CD8-positive, alpha-beta memory T cell (primary cell): ENCODE results near the gene RAP1GDS1. TPM values are rescaled to one million over a fixed set of nuclear protein-coding genes. Genes with fewer than 3 reads are reported as not detected.
"Not testable (repeated sequence)": the region's sequence is repeated elsewhere in the genome, so short reads cannot be mapped to it uniquely, and the experiment has no call there.

Experiments
- CTCF ChIA-PET: fragments of 350-600 bp; sonication (Branson Sonifier 250); formaldehyde crosslinking; loops from one replicate; lab custom pipeline; 2021; ENCODE audit warnings: antibody characterized with exemption; lab: Charles Lee
- POLR2A ChIA-PET: fragments of 350-600 bp; sonication (Branson Sonifier 250); formaldehyde crosslinking; loops from one replicate; lab custom pipeline; 2021; ENCODE audit warnings: antibody characterized with exemption; lab: Charles Lee
- DNase-seq, 5 donors: peaks; one replicate each; pipeline versions ENCODE4 v3.0.0 to v3.0.0-alpha.2; 2020 to 2022; ENCODE audit warnings: mixed read lengths in 1 of 5
- H3K27ac ChIP-seq: one replicate; pipeline ENCODE4 v1.7.0; 2013; ENCODE audit warnings: low read depth, mild to moderate bottlenecking, low read length, moderate library complexity
- H3K27me3 ChIP-seq: 2 replicates; pipeline ENCODE4 v1.7.0; 2013; ENCODE audit warnings: low read length, mild to moderate bottlenecking; ENCODE audit not compliant: insufficient read depth, poor library complexity, severe bottlenecking
- H3K36me3 ChIP-seq: 2 replicates; pipeline ENCODE4 v1.7.0; 2013; ENCODE audit warnings: mild to moderate bottlenecking, low read length, moderate library complexity; ENCODE audit not compliant: insufficient read depth
- H3K4me1 ChIP-seq: 2 replicates; pipeline ENCODE4 v1.7.0; 2013; ENCODE audit warnings: mild to moderate bottlenecking, low read length, moderate library complexity; ENCODE audit not compliant: insufficient read depth
- H3K4me3 ChIP-seq: 2 replicates; pipeline ENCODE4 v1.7.0; 2013; ENCODE audit warnings: mild to moderate bottlenecking, low read length
- H3K9me3 ChIP-seq: 2 replicates; pipeline ENCODE4 v1.7.0; 2013; ENCODE audit warnings: mild to moderate bottlenecking, low read length
- H3K27ac Mint-ChIP-seq, 8 donors: one replicate each; pipeline ENCODE4 v1.8.0; 2020 to 2021; ENCODE audit warnings: mixed read lengths in 8 of 8, mild to moderate bottlenecking in 6 of 8, inconsistent platforms in 3 of 8, moderate library complexity in 3 of 8
- H3K27me3 Mint-ChIP-seq, 2 donors: one replicate each; pipeline ENCODE4 v1.8.0; 2020 to 2021; ENCODE audit warnings: mixed read lengths in 2 of 2, mild to moderate bottlenecking in 1 of 2, moderate library complexity in 1 of 2
- H3K36me3 Mint-ChIP-seq, 3 donors: one replicate each; pipeline ENCODE4 v1.8.0; 2020 to 2021; ENCODE audit warnings: mixed read lengths in 3 of 3, inconsistent platforms in 1 of 3, mild to moderate bottlenecking in 1 of 3
- H3K4me1 Mint-ChIP-seq, 3 donors: one replicate each; pipeline ENCODE4 v1.8.0; 2020 to 2021; ENCODE audit warnings: mixed read lengths in 3 of 3, inconsistent platforms in 1 of 3, mild to moderate bottlenecking in 1 of 3
- H3K4me3 Mint-ChIP-seq, 7 donors: one replicate each; pipeline ENCODE4 v1.8.0; 2020 to 2021; ENCODE audit warnings: mixed read lengths in 7 of 7, mild to moderate bottlenecking in 6 of 7, moderate library complexity in 4 of 7, inconsistent platforms in 2 of 7
- H3K9me3 Mint-ChIP-seq, 5 donors: one replicate each; pipeline ENCODE4 v1.8.0; 2020 to 2022; ENCODE audit warnings: mixed read lengths in 5 of 5, mild to moderate bottlenecking in 3 of 5, moderate library complexity in 2 of 5, inconsistent platforms in 1 of 5
- polyA plus RNA-seq: library from polyadenylated mRNA; unstranded; fragments of 300-500 nt; fragmentation: Illumina TruSeq; gene quantifications from one replicate; pipeline ENCODE4 v1.2.3, GENCODE V29; 2021
- total RNA-seq, 2 experiments: library from RNA; stranded (reverse); gene quantifications; one replicate each; pipeline ENCODE4 v1.2.3, GENCODE V29; 2021

The RAP1GDS1 gene
- total and polyA plus RNA-seq, 3 experiments from 2014 or later, result 40.9 to 56.4 (median 53.7) TPM

DNA sequence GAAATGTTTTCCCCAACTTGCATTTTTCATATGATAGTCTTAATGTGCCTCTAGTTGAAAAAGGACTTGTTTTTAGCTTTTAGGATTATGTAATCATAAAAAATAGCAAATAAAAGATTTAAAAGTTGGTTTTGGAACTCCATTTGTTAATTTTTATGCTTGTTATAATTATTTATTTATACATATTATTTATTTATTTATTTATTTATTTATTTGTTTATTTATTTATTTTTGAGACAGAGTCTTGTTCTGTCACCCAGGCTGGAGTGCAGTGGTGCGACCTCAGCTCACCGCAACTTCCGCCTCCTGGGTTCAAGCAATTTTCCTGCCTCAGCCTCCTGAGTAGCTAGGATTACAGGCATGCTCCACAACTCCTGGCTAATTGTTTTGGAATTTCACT, 159.0 kb downstream of the RAP1GDS1 start:
- H3K27me3 ChIP-seq, DNase-seq, H3K9me3 Mint-ChIP-seq, CTCF ChIA-PET, H3K4me3 Mint-ChIP-seq, H3K9me3 ChIP-seq, H3K4me3 ChIP-seq, H3K27ac Mint-ChIP-seq, H3K27ac ChIP-seq, H3K4me1 Mint-ChIP-seq, POLR2A ChIA-PET, H3K4me1 ChIP-seq, H3K27me3 Mint-ChIP-seq: not testable (repeated sequence)
- H3K36me3 Mint-ChIP-seq, result peaks cover 30 to 71% (median 49%) of the 10 kb centered on the region in 3 donors
- H3K36me3 ChIP-seq, result peaks cover 21% of the 10 kb centered on the region

DNA sequence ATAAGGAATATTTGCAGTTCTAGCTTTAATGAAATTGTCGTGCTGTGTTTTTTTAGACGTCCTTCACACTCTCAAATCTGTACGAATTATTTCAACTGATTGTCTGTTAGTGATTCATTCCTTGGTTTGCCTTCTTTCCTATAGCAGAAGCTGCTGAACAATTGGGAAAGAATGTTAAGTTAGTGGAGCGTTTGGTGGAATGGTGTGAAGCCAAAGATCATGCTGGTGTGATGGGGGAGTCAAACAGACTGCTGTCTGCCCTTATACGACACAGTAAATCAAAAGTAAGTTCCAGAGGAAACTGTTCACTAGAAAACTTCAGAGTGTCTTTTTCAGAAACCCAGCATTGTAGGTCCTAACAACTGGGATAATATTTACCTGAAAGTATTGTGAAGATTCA, 159.9 kb downstream of the RAP1GDS1 start:
- no peaks in the 10 kb centered on the region for H3K9me3 ChIP-seq
- Mint-ChIP-seq H3K36me3 (peaks cover 30 to 73% (median 54%) of the 10 kb centered on the region in 3 donors), H3K27me3 (no peaks in the 10 kb centered on the region), H3K4me3 (no peak overlapping the region), H3K9me3 (peaks cover 0 to 4% (median 1%) of the 10 kb centered on the region in 5 donors), H3K4me1 (peaks cover 4 to 7% (median 7%) of the 10 kb centered on the region in 3 donors), H3K27ac (no peak overlapping the region)
- ChIA-PET CTCF (no interaction called here), POLR2A (no interaction called here)
- no peak overlapping the region for H3K4me3 ChIP-seq
- H3K36me3 ChIP-seq, result peaks cover 21% of the 10 kb centered on the region
- H3K27me3 ChIP-seq, result no peaks in the 10 kb centered on the region
- DNase-seq, result no peak
- no peaks in the 10 kb centered on the region for H3K4me1 ChIP-seq
- H3K27ac ChIP-seq, result no peak overlapping the region

DNA sequence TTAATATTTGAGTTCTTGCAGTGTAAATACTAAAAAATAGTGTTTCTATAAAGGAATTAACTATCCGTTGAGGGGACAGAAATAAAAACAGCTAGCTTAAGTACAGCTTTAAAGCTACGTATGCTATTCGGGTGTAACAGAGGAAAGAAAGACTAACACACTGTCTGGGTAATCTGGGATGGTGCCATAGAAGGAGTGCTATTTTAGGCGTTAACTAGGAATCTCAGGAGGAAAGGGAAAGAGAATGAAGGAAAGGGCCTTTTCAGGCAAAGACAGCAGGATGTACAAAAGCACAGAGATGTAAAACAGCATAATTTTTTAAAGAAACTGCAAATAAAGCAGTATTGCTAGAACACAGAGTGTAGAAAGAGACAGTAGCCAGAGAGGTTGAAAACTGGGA, 161.8 kb downstream of the RAP1GDS1 start:
- H3K27me3 ChIP-seq, result no peaks in the 10 kb centered on the region
- H3K4me3 Mint-ChIP-seq, result no peak overlapping the region

DNA sequence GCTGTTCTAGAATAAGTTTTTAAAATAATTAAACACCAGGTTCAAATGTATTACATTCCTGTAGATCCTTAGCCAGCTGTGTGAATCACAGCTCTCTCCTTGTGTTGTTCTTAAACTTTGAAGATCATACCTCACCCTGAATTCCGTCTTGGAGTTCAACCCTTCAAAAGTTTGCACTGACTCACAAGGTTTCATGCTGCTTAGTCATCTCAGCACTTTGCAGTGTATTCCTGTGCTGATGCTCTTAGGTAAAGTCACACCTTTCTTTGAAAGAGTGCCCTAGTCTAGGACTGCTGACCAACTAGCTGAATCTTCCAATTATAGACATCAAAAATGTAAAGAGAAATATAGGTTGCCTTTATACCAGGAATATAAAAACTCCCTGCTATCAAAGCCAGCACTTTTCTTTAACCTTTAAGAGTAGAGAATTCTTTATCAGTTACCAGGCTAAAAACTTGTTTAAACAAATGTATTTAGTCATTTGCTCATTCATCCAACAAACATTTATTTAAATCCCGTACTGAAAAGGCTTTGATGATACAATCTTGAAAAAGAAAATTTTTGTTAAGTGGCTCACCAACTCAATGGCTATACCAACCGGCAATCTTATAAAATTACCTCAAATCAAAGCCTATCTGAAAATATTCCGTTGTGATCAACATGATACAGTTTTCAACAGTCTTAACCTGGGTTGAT, 169.7 kb downstream of the RAP1GDS1 start:
- no peaks in the 10 kb centered on the region for H3K27me3 ChIP-seq
- no peak overlapping the region for H3K4me3 Mint-ChIP-seq
- H3K27ac Mint-ChIP-seq, result peak overlapping the region in 1 of 8 donors; percentile 46
- no peaks in the 10 kb centered on the region for H3K9me3 ChIP-seq
- no peak for DNase-seq
- no peak overlapping the region for H3K27ac ChIP-seq
- H3K27me3 Mint-ChIP-seq, result no peaks in the 10 kb centered on the region
- CTCF ChIA-PET, result no interaction called here
- peaks cover 0 to 5% (median 2%) of the 10 kb centered on the region in 5 donors for H3K9me3 Mint-ChIP-seq
- peaks cover 15% of the 10 kb centered on the region for H3K36me3 ChIP-seq
- H3K4me3 ChIP-seq, result no peak overlapping the region
- peaks cover 5 to 30% (median 17%) of the 10 kb centered on the region in 3 donors for H3K36me3 Mint-ChIP-seq
- POLR2A ChIA-PET, result no interaction called here
- no peaks in the 10 kb centered on the region for H3K4me1 ChIP-seq
- peaks cover 4 to 5% (median 5%) of the 10 kb centered on the region in 3 donors for H3K4me1 Mint-ChIP-seq

More for the DNA sequence above, 161.8 kb downstream of the RAP1GDS1 start:
- Histone ChIP-seq H3K36me3 (peaks cover 21% of the 10 kb centered on the region), H3K27ac (no peak overlapping the region), H3K4me1 (no peaks in the 10 kb centered on the region), H3K9me3 (no peaks in the 10 kb centered on the region), H3K4me3 (no peak overlapping the region)
- peaks cover 6 to 10% (median 8%) of the 10 kb centered on the region in 3 donors for H3K4me1 Mint-ChIP-seq
- H3K27ac Mint-ChIP-seq, result peak overlapping the region in 1 of 8 donors; percentile 16
- H3K9me3 Mint-ChIP-seq, result peaks cover 0 to 5% (median 3%) of the 10 kb centered on the region in 5 donors
- ChIA-PET POLR2A (no interaction called here), CTCF (interaction anchor here (1.3 kb wide), 1 partner anchor 10 kb away, joined by 3 read pairs; no protein-coding TSS in a partner anchor)
- peaks cover 25 to 61% (median 61%) of the 10 kb centered on the region in 3 donors for H3K36me3 Mint-ChIP-seq
- no peaks in the 10 kb centered on the region for H3K27me3 Mint-ChIP-seq
- no peak for DNase-seq

DNA sequence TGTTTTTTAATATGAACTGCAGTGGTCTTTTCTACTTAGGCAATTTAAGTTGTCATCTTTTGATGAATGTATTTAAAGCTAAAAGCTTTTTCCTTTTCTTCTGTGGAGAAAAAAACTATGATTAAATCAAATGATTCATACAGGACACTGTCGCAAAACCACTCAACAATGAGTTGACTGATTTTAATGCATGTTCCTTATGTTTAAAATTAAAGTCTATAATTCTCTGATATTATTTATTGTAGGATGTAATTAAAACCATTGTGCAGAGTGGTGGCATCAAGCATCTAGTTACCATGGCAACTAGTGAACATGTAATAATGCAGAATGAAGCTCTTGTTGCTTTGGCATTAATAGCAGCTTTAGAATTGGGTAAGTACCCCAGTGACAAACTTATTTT, 172.5 kb downstream of the RAP1GDS1 start:
- Mint-ChIP-seq H3K36me3 (peaks cover 4 to 44% (median 7%) of the 10 kb centered on the region in 3 donors), H3K4me3 (no peak overlapping the region), H3K4me1 (no peaks in the 10 kb centered on the region), H3K9me3 (no peaks in the 10 kb centered on the region), H3K27me3 (no peaks in the 10 kb centered on the region), H3K27ac (peak overlapping the region in 2 of 8 donors; percentile 12 to 19)
- CTCF ChIA-PET, result no interaction called here
- H3K9me3 ChIP-seq, result no peaks in the 10 kb centered on the region
- H3K4me3 ChIP-seq, result no peak overlapping the region
- no peak overlapping the region for H3K27ac ChIP-seq
- no peaks in the 10 kb centered on the region for H3K27me3 ChIP-seq
- no peaks in the 10 kb centered on the region for H3K4me1 ChIP-seq
- no peak for DNase-seq
- POLR2A ChIA-PET, result no interaction called here
- peaks cover 18% of the 10 kb centered on the region for H3K36me3 ChIP-seq

DNA sequence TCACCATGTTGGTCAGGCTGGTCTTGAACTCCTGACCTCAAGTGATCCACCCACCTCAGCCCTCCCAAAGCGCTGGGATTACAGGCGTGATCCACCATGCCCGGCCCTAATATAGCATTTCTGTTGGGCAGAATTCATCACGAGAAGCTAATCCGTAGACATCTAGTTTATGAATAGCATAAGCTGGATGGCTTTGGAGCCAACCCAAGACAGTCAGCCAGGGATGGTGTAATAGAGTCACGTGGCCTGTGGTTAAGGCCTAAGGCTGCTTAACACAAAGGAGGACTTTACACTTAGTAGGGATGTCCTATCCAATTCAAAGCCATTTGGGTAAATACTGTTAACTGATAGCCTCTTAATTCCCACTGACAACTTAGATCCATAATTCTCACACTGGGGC, 173.6 kb downstream of the RAP1GDS1 start:
- ChIA-PET POLR2A (no interaction called here), CTCF (no interaction called here)
- Histone ChIP-seq H3K27ac (no peak overlapping the region), H3K36me3 (peaks cover 18% of the 10 kb centered on the region), H3K4me3 (no peak overlapping the region), H3K9me3 (no peaks in the 10 kb centered on the region), H3K27me3 (no peaks in the 10 kb centered on the region), H3K4me1 (no peaks in the 10 kb centered on the region)
- Mint-ChIP-seq H3K9me3 (no peaks in the 10 kb centered on the region), H3K27ac (no peak overlapping the region), H3K4me3 (no peak overlapping the region), H3K4me1 (no peaks in the 10 kb centered on the region), H3K27me3 (no peaks in the 10 kb centered on the region), H3K36me3 (peaks cover 4 to 52% (median 10%) of the 10 kb centered on the region in 3 donors)
- DNase-seq, result no peak

DNA sequence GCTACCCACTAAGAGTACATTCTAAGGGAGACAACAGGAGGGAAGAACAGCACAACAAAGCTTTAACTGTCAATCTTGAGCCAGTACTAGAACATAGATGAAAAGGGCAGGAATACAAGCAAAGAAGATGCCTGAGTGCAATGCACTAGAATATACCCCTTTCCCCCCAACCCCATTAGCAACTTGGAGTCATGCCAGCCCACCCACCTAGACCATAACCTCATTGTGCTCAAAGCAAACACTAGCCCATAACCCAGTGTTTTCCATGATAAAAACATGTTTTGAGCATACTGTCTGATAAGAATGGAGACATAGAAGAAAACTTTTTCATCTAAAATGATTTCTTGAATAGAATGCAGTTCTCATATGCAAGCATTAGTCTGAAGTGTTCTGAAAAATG, 183.2 kb downstream of the RAP1GDS1 start:
- Mint-ChIP-seq H3K4me1 (peaks cover 39 to 47% (median 41%) of the 10 kb centered on the region in 3 donors), H3K36me3 (peaks cover 15 to 37% (median 23%) of the 10 kb centered on the region in 3 donors), H3K27me3 (no peaks in the 10 kb centered on the region), H3K27ac (peak overlapping the region in 1 of 8 donors; percentile 3), H3K4me3 (peak overlapping the region in 2 of 7 donors; percentile 11 to 12), H3K9me3 (no peaks in the 10 kb centered on the region)
- CTCF ChIA-PET, result interaction anchor here (1.0 kb wide), 1 partner anchor 23 kb away, joined by 3 read pairs; no protein-coding TSS in a partner anchor
- no peak overlapping the region for H3K4me3 ChIP-seq
- no peaks in the 10 kb centered on the region for H3K27me3 ChIP-seq
- H3K36me3 ChIP-seq, result peaks cover 3% of the 10 kb centered on the region
- H3K4me1 ChIP-seq, result peaks cover 38% of the 10 kb centered on the region
- DNase-seq, result no peak
- no peak overlapping the region for H3K27ac ChIP-seq
- H3K9me3 ChIP-seq, result no peaks in the 10 kb centered on the region
- POLR2A ChIA-PET, result no interaction called here
